BJ (cell line): Measurements from ENCODE around the gene BCL7B. TPM values are rescaled to one million over a fixed set of nuclear protein-coding genes. Genes with fewer than 3 reads are reported as not detected.
"Not testable (repeated sequence)": the region's sequence is repeated elsewhere in the genome, so short reads cannot be mapped to it uniquely, and the experiment has no call there.

Experiments
- CTCF ChIA-PET: fragments of 350-600 bp; formaldehyde crosslinking; extraction: SDS; loops from one replicate; lab custom pipeline; 2021; ENCODE audit warnings: antibody characterized with exemption, inconsistent platforms; lab: Yijun Ruan, JAX
- POLR2A ChIA-PET: fragments of 300-600 bp; sonication (Branson Sonifier 250); formaldehyde crosslinking; extraction: SDS; loops from one replicate; lab custom pipeline; 2021; ENCODE audit warnings: antibody characterized with exemption; lab: Charles Lee
- DNase-seq: peaks from one replicate; pipeline ENCODE4 v3.0.0-alpha.2; 2011; ENCODE audit warnings: low read depth
- H3K27me3 ChIP-seq: 2 replicates; pipeline ENCODE4 v1.6.0; 2011; ENCODE audit warnings: low read length; ENCODE audit not compliant: control insufficient read depth, insufficient read depth
- H3K36me3 ChIP-seq: 2 replicates; pipeline ENCODE4 v1.5.1; 2011; ENCODE audit warnings: low read length; ENCODE audit not compliant: control insufficient read depth, insufficient read depth
- H3K4me3 ChIP-seq: 2 replicates; pipeline ENCODE4 v1.5.1; 2011; ENCODE audit warnings: low read depth, mild to moderate bottlenecking, control low read depth, low read length
- polyA plus RNA-seq: library from polyadenylated mRNA; depleted of rRNA; stranded (reverse); fragments of >200 nt; gene quantifications from 2 replicates; pipeline ENCODE4 v1.2.3, GENCODE V29; 2011
- TF ChIP-seq, protein P1 (sequence below): IDR thresholded peaks from 2 replicates; pipeline ENCODE4 v1.5.1; 2011; ENCODE audit warnings: low read depth, mild to moderate bottlenecking, control low read depth, inconsistent platforms, low read length, moderate library complexity; ENCODE audit not compliant: insufficient read depth

Gene BCL7B
- polyA plus RNA-seq, 1 experiment: 89.6 TPM

DNA sequence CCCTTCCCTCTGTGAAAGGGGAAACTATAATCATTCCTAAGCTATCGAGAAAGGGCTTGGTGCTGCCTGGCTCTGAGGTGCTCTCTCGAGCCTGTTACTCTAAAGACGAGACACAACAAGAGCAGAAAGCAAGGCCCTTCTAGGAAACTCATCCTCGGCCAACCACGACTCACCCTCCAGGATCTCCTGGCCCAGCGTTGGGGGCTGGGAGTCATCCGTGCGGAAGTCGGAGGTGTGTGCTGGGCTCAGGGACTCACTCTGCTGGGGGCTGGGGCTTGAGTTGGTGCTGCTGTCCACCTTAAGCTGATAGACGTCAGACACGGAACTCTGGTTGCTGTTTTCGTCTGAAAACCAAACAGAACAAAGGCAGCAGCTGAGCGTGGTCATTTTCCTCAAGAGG lies 17.8 kb downstream of the BCL7B start:
- CTCF ChIA-PET: no interaction called here
- POLR2A ChIA-PET: interaction anchor here (0.7 kb wide), 1 partner anchor 13 kb away, joined by 3 read pairs; no protein-coding TSS in a partner anchor
- no peak for DNase-seq
- Histone ChIP-seq H3K4me3 (no peak overlapping the region), H3K27me3 (no peaks in the 10 kb centered on the region), H3K36me3 (peaks cover 29% of the 10 kb centered on the region)
- TF ChIP-seq, protein P1, sequence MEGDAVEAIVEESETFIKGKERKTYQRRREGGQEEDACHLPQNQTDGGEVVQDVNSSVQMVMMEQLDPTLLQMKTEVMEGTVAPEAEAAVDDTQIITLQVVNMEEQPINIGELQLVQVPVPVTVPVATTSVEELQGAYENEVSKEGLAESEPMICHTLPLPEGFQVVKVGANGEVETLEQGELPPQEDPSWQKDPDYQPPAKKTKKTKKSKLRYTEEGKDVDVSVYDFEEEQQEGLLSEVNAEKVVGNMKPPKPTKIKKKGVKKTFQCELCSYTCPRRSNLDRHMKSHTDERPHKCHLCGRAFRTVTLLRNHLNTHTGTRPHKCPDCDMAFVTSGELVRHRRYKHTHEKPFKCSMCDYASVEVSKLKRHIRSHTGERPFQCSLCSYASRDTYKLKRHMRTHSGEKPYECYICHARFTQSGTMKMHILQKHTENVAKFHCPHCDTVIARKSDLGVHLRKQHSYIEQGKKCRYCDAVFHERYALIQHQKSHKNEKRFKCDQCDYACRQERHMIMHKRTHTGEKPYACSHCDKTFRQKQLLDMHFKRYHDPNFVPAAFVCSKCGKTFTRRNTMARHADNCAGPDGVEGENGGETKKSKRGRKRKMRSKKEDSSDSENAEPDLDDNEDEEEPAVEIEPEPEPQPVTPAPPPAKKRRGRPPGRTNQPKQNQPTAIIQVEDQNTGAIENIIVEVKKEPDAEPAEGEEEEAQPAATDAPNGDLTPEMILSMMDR: no peak

DNA sequence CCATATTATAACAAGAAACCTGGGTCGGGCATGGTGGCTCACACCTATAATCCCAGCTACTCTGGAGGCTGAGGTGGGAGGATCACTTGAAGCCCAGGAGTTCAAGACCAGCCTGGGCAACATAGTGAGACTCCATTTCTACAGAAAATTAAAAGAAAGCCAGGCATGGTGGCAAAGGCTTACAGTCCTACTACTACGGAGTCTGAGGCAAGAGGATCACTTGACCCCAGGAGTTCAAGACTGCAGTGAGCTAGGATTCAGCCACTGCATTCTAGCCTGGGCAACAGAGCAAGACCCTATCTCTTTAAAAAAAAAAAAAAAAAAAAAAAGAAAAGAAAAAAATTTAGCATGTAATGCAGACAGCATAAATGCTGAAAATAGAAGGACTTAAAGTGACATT lies 19.0 kb downstream of the BCL7B start:
- POLR2A ChIA-PET, H3K27me3 ChIP-seq, CTCF ChIA-PET, DNase-seq, H3K4me3 ChIP-seq: not testable (repeated sequence)
- H3K36me3 ChIP-seq: peaks cover 27% of the 10 kb centered on the region

DNA sequence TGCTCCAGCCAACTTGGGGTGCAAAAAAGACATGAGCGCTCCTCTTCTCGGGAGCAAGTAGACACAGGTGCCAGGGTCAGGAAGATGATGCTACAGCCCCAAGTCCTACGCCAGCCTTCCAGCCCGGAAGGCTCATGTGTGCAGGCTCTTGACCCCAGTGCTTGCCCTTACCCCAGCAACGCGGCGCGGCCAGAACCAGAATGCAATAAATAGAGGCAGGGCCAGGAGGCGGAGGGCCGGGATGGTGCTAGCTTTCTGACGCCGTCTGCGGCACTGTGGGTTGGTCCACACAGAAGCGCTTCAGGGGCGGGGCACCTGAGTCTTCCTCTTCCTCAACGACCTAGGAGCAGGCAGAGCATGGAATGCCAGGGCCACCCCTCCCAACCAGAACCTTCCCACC lies 20.4 kb downstream of the BCL7B start:
- Histone ChIP-seq H3K4me3 (no peak overlapping the region), H3K27me3 (no peaks in the 10 kb centered on the region), H3K36me3 (peaks cover 22% of the 10 kb centered on the region)
- TF ChIP-seq, protein P1: no peak
- POLR2A ChIA-PET: no interaction called here
- CTCF ChIA-PET: no interaction called here
- DNase-seq: no peak

DNA sequence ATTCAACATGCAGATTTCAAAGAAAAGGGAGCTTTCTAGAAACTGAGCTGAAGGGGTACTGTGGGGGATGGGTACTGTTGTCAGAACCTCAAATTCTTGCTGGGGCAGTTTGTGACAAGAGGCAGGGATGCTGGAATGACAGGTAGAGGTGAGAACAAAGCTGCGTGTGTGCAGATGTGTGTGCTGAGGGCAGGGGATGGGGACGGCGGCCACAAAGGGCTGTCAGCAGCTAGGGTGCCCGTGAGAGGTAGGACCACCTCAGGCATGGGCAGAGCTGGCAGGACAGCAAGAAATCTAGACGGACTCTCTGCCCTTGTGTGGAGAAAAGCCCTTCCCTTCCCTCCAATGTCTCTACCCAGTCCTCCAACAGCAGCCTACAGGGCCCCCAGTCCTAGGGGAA lies 21.0 kb downstream of the BCL7B start:
- POLR2A ChIA-PET: no interaction called here
- CTCF ChIA-PET: no interaction called here
- Histone ChIP-seq H3K36me3 (peaks cover 22% of the 10 kb centered on the region), H3K27me3 (no peaks in the 10 kb centered on the region), H3K4me3 (no peak overlapping the region)
- TF ChIP-seq, protein P1: no peak
- DNase-seq: no peak

DNA sequence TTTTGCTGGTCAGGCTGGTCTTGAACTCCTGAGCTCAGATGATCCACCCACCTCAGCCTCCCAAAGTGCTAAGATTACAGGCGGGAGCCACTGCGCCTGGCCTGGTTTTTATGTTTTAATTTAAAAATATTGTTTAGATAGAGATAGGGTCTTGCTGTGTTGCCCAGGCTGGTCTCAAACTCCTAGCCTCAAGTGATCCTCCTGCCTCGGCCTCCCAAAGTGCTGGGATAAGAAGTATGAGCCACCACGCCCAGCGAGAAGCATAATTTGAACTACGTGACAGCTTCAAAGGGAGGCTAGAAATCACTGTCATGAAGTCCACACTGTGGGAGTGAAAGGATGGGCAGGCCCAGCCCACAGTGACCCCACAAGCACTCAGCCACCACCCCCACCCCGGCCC lies 21.6 kb downstream of the BCL7B start:
- peaks cover 22% of the 10 kb centered on the region for H3K36me3 ChIP-seq
- H3K4me3 ChIP-seq, DNase-seq, H3K27me3 ChIP-seq, POLR2A ChIA-PET, CTCF ChIA-PET: not testable (repeated sequence)

DNA sequence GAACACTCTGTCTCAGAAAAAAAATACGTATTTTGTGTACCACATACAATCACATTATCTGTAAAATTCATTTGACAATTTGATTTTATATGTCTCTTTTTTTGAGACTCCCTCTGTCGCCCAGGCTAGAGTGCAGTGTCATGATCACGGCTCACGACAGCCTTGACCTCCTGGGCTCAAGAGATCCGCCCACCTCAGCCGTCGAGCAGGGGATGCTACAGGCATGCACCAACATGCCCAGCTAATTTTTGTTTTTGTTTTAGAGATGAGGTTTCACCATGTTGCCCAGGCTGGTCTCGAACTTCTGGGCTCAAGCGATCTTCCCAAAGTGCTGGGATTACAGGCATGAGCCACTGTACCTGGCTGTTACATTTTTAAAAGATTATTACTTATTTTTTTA lies 23.7 kb downstream of the BCL7B start:
- CTCF ChIA-PET: no interaction called here
- POLR2A ChIA-PET: no interaction called here

More for the DNA sequence above, 23.7 kb downstream of the BCL7B start:
- Histone ChIP-seq H3K27me3 (no peaks in the 10 kb centered on the region), H3K4me3 (no peak overlapping the region), H3K36me3 (peaks cover 16% of the 10 kb centered on the region)
- TF ChIP-seq, protein P1: no peak
- DNase-seq: no peak
